ENCODE results near the gene EEFSEC.

Gene EEFSEC

GRCh38 chr3:128170866-128171516, 17.7 kb downstream of the EEFSEC start:
- no peak for DNase-seq (ENCODE audit: low spot score)

GRCh38 chr3:128173200-128173599, 19.9 kb downstream of the EEFSEC start:
- no peak for TF ChIP-seq CTCF (IDR thresholded peaks at IDR 0.05; ENCODE audit: extremely low read depth, missing control alignments)
- no peak for DNase-seq (ENCODE audit: low spot score)

More at GRCh38 chr3:128170866-128171516, 17.7 kb downstream of the EEFSEC start:
- TF ChIP-seq CTCF (IDR thresholded peaks at IDR 0.05; ENCODE audit: extremely low read depth, missing control alignments) = no peak

- no peak for DNase-seq (ENCODE audit: low spot score)
- no peak for TF ChIP-seq CTCF (IDR thresholded peaks at IDR 0.05; ENCODE audit: extremely low read depth, missing control alignments)
Observed at GRCh38 chr3:128173849-128174248, 20.6 kb downstream of the EEFSEC start.

- TF ChIP-seq CTCF (IDR thresholded peaks at IDR 0.05; ENCODE audit: extremely low read depth, missing control alignments) = no peak
- no peak for DNase-seq (ENCODE audit: low spot score)
Observed at GRCh38 chr3:128174675-128175590, 21.7 kb downstream of the EEFSEC start.

- no peak for DNase-seq (ENCODE audit: low spot score)
- no peak for TF ChIP-seq CTCF (IDR thresholded peaks at IDR 0.05; ENCODE audit: extremely low read depth, missing control alignments)
Observed at GRCh38 chr3:128175768-128176167, 22.5 kb downstream of the EEFSEC start.

- DNase-seq (ENCODE audit: low spot score) = no peak
- no peak for TF ChIP-seq CTCF (IDR thresholded peaks at IDR 0.05; ENCODE audit: extremely low read depth, missing control alignments)
Observed at GRCh38 chr3:128176276-128176833, 23.1 kb downstream of the EEFSEC start.

GRCh38 chr3:128177865-128178264, 24.6 kb downstream of the EEFSEC start:
- no peak for TF ChIP-seq CTCF (IDR thresholded peaks at IDR 0.05; ENCODE audit: extremely low read depth, missing control alignments)
- DNase-seq (ENCODE audit: low spot score) = no peak

Measured in GM20000 (cell line).